Thoracic aorta (tissue), 2 donors: Measurements from ENCODE around the gene KLF13. TPM values are rescaled to one million over a fixed set of nuclear protein-coding genes. Genes with fewer than 3 reads are reported as not detected.

Source experiments
- ATAC-seq: fragments of 150-250 bp; one replicate; pipeline ENCODE4 v1.8.0; 2017; ENCODE audit warnings: low read depth; ENCODE audit not compliant: insufficient number of reproducible peaks, low FRiP score
- DNase-seq: peaks from one replicate; pipeline ENCODE4 v3.0.0-alpha.2; 2020; ENCODE audit warnings: low spot score
- H3K27ac ChIP-seq, 2 donors: fragments of 200-600 bp; sonication (generic); 1 replicate in 1 of 2; 2 replicates in 1 of 2; pipeline ENCODE4 v1.5.1; 2016; ENCODE audit warnings: mild to moderate bottlenecking in 2 of 2, moderate library complexity in 2 of 2
- H3K27me3 ChIP-seq: fragments of 200-600 bp; sonication (generic); replicated peaks from 2 replicates; pipeline ENCODE4 v1.6.0; 2016; ENCODE audit warnings: mild to moderate bottlenecking; ENCODE audit not compliant: insufficient read depth
- H3K36me3 ChIP-seq: fragments of 200-600 bp; sonication (generic); one replicate; pipeline ENCODE4 v1.5.1; 2016
- H3K4me1 ChIP-seq, 2 donors: fragments of 200-600 bp; sonication (generic); 1 replicate in 1 of 2; 2 replicates in 1 of 2; pipeline versions ENCODE4 v1.5.1 to v1.6.0; 2016; ENCODE audit warnings: low read depth in 2 of 2, mild to moderate bottlenecking in 1 of 2; ENCODE audit not compliant: control insufficient read depth in 1 of 2
- H3K4me3 ChIP-seq: fragments of 200-600 bp; sonication (generic); 2 replicates; pipeline ENCODE4 v1.5.1; 2016; ENCODE audit warnings: mild to moderate bottlenecking
- H3K9me3 ChIP-seq: fragments of 200-600 bp; sonication (generic); 2 replicates; pipeline ENCODE4 v1.5.1; 2016
- CTCF ChIP-seq: fragments of 200-600 bp; sonication (generic); IDR thresholded peaks from one replicate; pipeline ENCODE4 v1.5.1; 2019; ENCODE audit warnings: antibody characterized with exemption
- total RNA-seq, 2 donors: library from RNA; depleted of rRNA; stranded (reverse); fragments of >200 nt; gene quantifications; one replicate each; pipeline versions ENCODE4 v1.1.0 to v1.2.3, GENCODE V29; 2016

KLF13 gene
- total RNA-seq, 2 donors from 2014 or later = 59.5 to 76.5 TPM

- ATAC-seq = no peak
- Histone ChIP-seq H3K4me3 (no peak overlapping the region), H3K27me3 (no peaks in the 10 kb centered on the region), H3K36me3 (no peaks in the 10 kb centered on the region), H3K27ac (no peak overlapping the region), H3K4me1 (no peaks in the 10 kb centered on the region), H3K9me3 (peaks cover 10% of the 10 kb centered on the region)
- DNase-seq = no peak
- TF ChIP-seq CTCF = no peak
Measured at GRCh38 chr15:31317421-31318327, 9.0 kb upstream of the KLF13 start.

- Histone ChIP-seq H3K27ac (no peak overlapping the region), H3K27me3 (no peaks in the 10 kb centered on the region), H3K4me3 (no peak overlapping the region), H3K4me1 (no peaks in the 10 kb centered on the region), H3K36me3 (no peaks in the 10 kb centered on the region), H3K9me3 (peaks cover 6% of the 10 kb centered on the region)
- TF ChIP-seq CTCF = no peak
- DNase-seq = no peak
- ATAC-seq = no peak
Measured at GRCh38 chr15:31318429-31318828, 8.2 kb upstream of the KLF13 start.

- Histone ChIP-seq H3K27ac (no peak overlapping the region), H3K36me3 (no peaks in the 10 kb centered on the region), H3K4me1 (peaks cover 4 to 5% of the 10 kb centered on the region in 2 donors), H3K9me3 (no peaks in the 10 kb centered on the region), H3K27me3 (no peaks in the 10 kb centered on the region), H3K4me3 (no peak overlapping the region)
- ATAC-seq (no peak), DNase-seq (no peak)
- no peak for TF ChIP-seq CTCF
Measured at GRCh38 chr15:31320022-31320421, 6.6 kb upstream of the KLF13 start.

GRCh38 chr15:31321418-31321817 is 5.2 kb upstream of the KLF13 start:
- Histone ChIP-seq H3K4me1 (peaks cover 7 to 9% of the 10 kb centered on the region in 2 donors), H3K27ac (no peak overlapping the region), H3K36me3 (no peaks in the 10 kb centered on the region), H3K9me3 (no peaks in the 10 kb centered on the region), H3K4me3 (no peak overlapping the region), H3K27me3 (no peaks in the 10 kb centered on the region)
- TF ChIP-seq CTCF = no peak
- no peak for DNase-seq
- ATAC-seq = no peak

GRCh38 chr15:31322504-31322903 is 4.1 kb upstream of the KLF13 start:
- Histone ChIP-seq H3K36me3 (no peaks in the 10 kb centered on the region), H3K4me1 (peaks cover 7 to 9% of the 10 kb centered on the region in 2 donors), H3K27ac (no peak overlapping the region), H3K9me3 (no peaks in the 10 kb centered on the region), H3K27me3 (no peaks in the 10 kb centered on the region), H3K4me3 (no peak overlapping the region)
- TF ChIP-seq CTCF = no peak
- DNase-seq = no peak
- ATAC-seq = no peak
